K562 (cell line): ENCODE results near the gene LUC7L3. TPM values are rescaled to one million over a fixed set of nuclear protein-coding genes. Genes with fewer than 3 reads are reported as not detected.

Source experiments
- ATAC-seq: fragments of 200-7000 bp; cut with Tn5 transposase; 3 replicates; pipeline ENCODE4 v1.9.1; 2020; ENCODE audit warnings: moderate library complexity
- BruUV-seq: library from RNA; stranded (reverse); fragments of 400-500 nt; replicated peaks from 2 replicates; lab custom pipeline; 2021; lab: Mats Ljungman, UMichigan
- CTCF ChIA-PET: fragments of 300-600 bp; formaldehyde crosslinking; extraction: SDS; loops from one replicate; lab custom pipeline; 2021; ENCODE audit warnings: low intra/inter-chr PET ratio; lab: Yijun Ruan, JAX
- POLR2A ChIA-PET: fragments of 300-600, 350-650 bp; sonication (Branson Sonifier 250); formaldehyde crosslinking; extraction: SDS; loops from one replicate; lab custom pipeline; 2021; ENCODE audit warnings: antibody characterized with exemption, inconsistent platforms; lab: Yijun Ruan, JAX
- DNase-seq, 4 experiments: peaks; one replicate each; pipeline versions ENCODE4 v3.0.0 to v3.0.0-alpha.2; 2011 to 2018; ENCODE audit warnings: low spot score in 3 of 4, mixed read lengths in 3 of 4; ENCODE audit errors: extremely low read depth in 1 of 4
- FAIRE-seq: peaks from 2 replicates; lab custom pipeline; 2011; peaks lifted over from hg19 to GRCh38; lab: Jason Lieb, UNC
- H2AFZ ChIP-seq: 2 replicates; pipeline ENCODE4 v1.6.0; 2011; ENCODE audit warnings: low read depth, low read length, control low read depth, inconsistent platforms
- H3K27ac ChIP-seq: fragments of 200-600 bp; 3 replicates; pipeline ENCODE4 v1.8.0; 2011; ENCODE audit warnings: low read depth, mild to moderate bottlenecking, control low read depth, inconsistent platforms, low read length, moderate library complexity, mixed read lengths; ENCODE audit errors: extremely low read depth
- H3K27me3 ChIP-seq, 2 experiments: fragments of 300-600 bp in 1 of 2; 2 replicates in 1 of 2; 3 replicates in 1 of 2; pipeline versions ENCODE4 v1.6.0 to v1.8.0; 2011; ENCODE audit warnings: inconsistent platforms in 2 of 2, low read length in 2 of 2, mild to moderate bottlenecking in 1 of 2, mixed read lengths in 1 of 2, moderate library complexity in 1 of 2; ENCODE audit not compliant: control insufficient read depth in 2 of 2, insufficient read depth in 2 of 2
- H3K36me3 ChIP-seq: fragments of 300-600 bp; 3 replicates; pipeline ENCODE4 v1.8.0; 2011; ENCODE audit warnings: mild to moderate bottlenecking, low read length, inconsistent platforms; ENCODE audit not compliant: control insufficient read depth, insufficient read depth
- H3K4me1 ChIP-seq, 2 experiments: fragments of 200-600 bp in 1 of 2; replicated peaks in 1 of 2; 2 replicates in 1 of 2; 3 replicates in 1 of 2; pipeline versions ENCODE4 v1.5.1 to v1.8.0; 2011; ENCODE audit warnings: inconsistent platforms in 2 of 2, low read length in 2 of 2, mild to moderate bottlenecking in 1 of 2, mixed read lengths in 1 of 2, moderate library complexity in 1 of 2; ENCODE audit not compliant: control insufficient read depth in 2 of 2, insufficient read depth in 2 of 2
- H3K4me2 ChIP-seq: 2 replicates; pipeline ENCODE4 v1.6.1; 2011; ENCODE audit warnings: low read length, control low read depth, inconsistent platforms, mixed read lengths; ENCODE audit not compliant: insufficient read depth
- H3K4me3 ChIP-seq: fragments of 200-600 bp; sonication (generic), shearing (Covaris generic); 2 replicates; pipeline ENCODE4 v1.5.1; 2016; ENCODE audit warnings: control low read depth, inconsistent platforms
- H3K79me2 ChIP-seq: fragments of 200-600 bp; 3 replicates; pipeline ENCODE4 v1.8.0; 2011; ENCODE audit warnings: low read length, inconsistent platforms; ENCODE audit not compliant: control insufficient read depth, insufficient read depth
- H3K9ac ChIP-seq, 2 experiments: 2 replicates each; pipeline versions ENCODE4 v1.6.0 to v1.6.1; 2011; ENCODE audit warnings: low read depth in 2 of 2, low read length in 2 of 2, control low read depth in 1 of 2, inconsistent platforms in 1 of 2, mild to moderate bottlenecking in 1 of 2, mixed read lengths in 1 of 2; ENCODE audit not compliant: insufficient read depth in 1 of 2
- H3K9me1 ChIP-seq: one replicate; pipeline ENCODE4 v1.6.0; 2011; ENCODE audit warnings: inconsistent platforms, mild to moderate bottlenecking, low read length, moderate library complexity; ENCODE audit not compliant: control insufficient read depth, insufficient read depth
- H3K9me3 ChIP-seq: replicated peaks from 2 replicates; pipeline ENCODE4 v1.5.1; 2011; ENCODE audit warnings: low read depth, low read length, inconsistent platforms; ENCODE audit not compliant: control insufficient read depth, insufficient read depth
- H4K20me1 ChIP-seq: replicated peaks from 2 replicates; pipeline ENCODE4 v1.6.1; 2011; ENCODE audit warnings: low read length, inconsistent platforms, mixed read lengths; ENCODE audit not compliant: control insufficient read depth, insufficient read depth
- ELF2 ChIP-seq: fragments of 250-450 bp; sonication (Bioruptor Pico); IDR thresholded peaks from 2 replicates; pipeline ENCODE4 v1.5.0; 2021; ENCODE audit warnings: mild to moderate bottlenecking
- FOXJ3 ChIP-seq: sonication (generic); formaldehyde crosslinking; IDR thresholded peaks from 2 replicates; pipeline ENCODE4 v1.4.0; 2020; ENCODE audit warnings: mild to moderate bottlenecking, missing genetic modification reagents
- FOXM1 ChIP-seq, 2 experiments: fragments of 450-650 bp in 1 of 2; sonication (generic) in 1 of 2; formaldehyde crosslinking in 1 of 2; IDR thresholded peaks; 2 replicates each; pipeline versions ENCODE4 v1.6.1 to v1.9.0; 2017 to 2022; ENCODE audit warnings: low read depth in 2 of 2, mild to moderate bottlenecking in 2 of 2, missing genetic modification reagents in 1 of 2, moderate library complexity in 1 of 2
- MCM3 ChIP-seq: fragments of 450-650 bp; IDR thresholded peaks from 2 replicates; pipeline ENCODE4 v1.6.1; 2016
- SIX5 ChIP-seq, 2 experiments: IDR thresholded peaks; 2 replicates each; pipeline ENCODE4 v1.6.1; 2011; ENCODE audit warnings: low read length in 2 of 2, borderline replicate concordance in 1 of 2, low read depth in 1 of 2, mild to moderate bottlenecking in 1 of 2, moderate library complexity in 1 of 2; ENCODE audit not compliant: insufficient read depth in 1 of 2
- VEZF1 ChIP-seq: fragments of 200-800 bp; sonication (Bioruptor generic); IDR thresholded peaks from 2 replicates; pipeline ENCODE4 v1.6.1; 2017; ENCODE audit warnings: missing genetic modification characterization, missing compliant biosample characterization
- ZNF143 ChIP-seq: sonication (generic); formaldehyde crosslinking; IDR thresholded peaks from 2 replicates; pipeline ENCODE4 v1.9.0; 2022; ENCODE audit warnings: mild to moderate bottlenecking, missing genetic modification reagents
- ZNF253 ChIP-seq: fragments of 250-450 bp; sonication (Bioruptor Pico); conservative IDR thresholded peaks from 2 replicates; pipeline ENCODE4 v1.6.1; 2021; ENCODE audit warnings: mild to moderate bottlenecking
- ZNF644 ChIP-seq: fragments of 200-800 bp; sonication (Bioruptor generic); IDR thresholded peaks from 2 replicates; pipeline ENCODE4 v1.6.1; 2016; ENCODE audit warnings: low read depth, missing genetic modification characterization, missing compliant biosample characterization
- WGBS: fragments of 100-300 bp; shearing (Covaris generic); methylation state at CpG from one replicate; pipeline ENCODE4 v1.1.6; 2016; ENCODE audit warnings: low coverage, mixed read lengths; ENCODE audit not compliant: insufficient coverage; ENCODE audit errors: missing lambda C conversion rate; 5-methylcytosine and 5-hydroxymethylcytosine counted together
- in situ Hi-C: fragments of 300-500 bp; cut with MboI; formaldehyde crosslinking; loops from 4 replicates; pipeline ENCODE4 v1.15.0; 2018; ENCODE audit warnings: inconsistent platforms, mixed read lengths
- intact Hi-C: fragments of 100-400 bp; cut with micrococcal nuclease; formaldehyde crosslinking; loops from 2 replicates; pipeline ENCODE4 v1.14.2; 2022
- polyA plus RNA-seq, 8 experiments: library from polyadenylated mRNA; depleted of rRNA in 4 of 8; stranded (reverse) in 5 of 8; unstranded in 3 of 8; fragments of >200 nt; fragmentation: Nextera tagmentation in 2 of 8; fragmentation: Illumina TruSeq in 1 of 8; extraction: Ambion mirVana in 2 of 8; extraction: Trizol in 1 of 8; gene quantifications; 2 replicates each; pipeline versions ENCODE4 v1.2.1 to v1.2.3, GENCODE V29; 2011 to 2014; ENCODE audit warnings: inconsistent platforms in 1 of 8, missing spikeins in 1 of 8
- total RNA-seq, 7 experiments: library from RNA; depleted of rRNA in 6 of 7; stranded (reverse); fragments of >200 nt in 6 of 7; fragmentation: Illumina TruSeq in 2 of 7; extraction: Trizol in 2 of 7; gene quantifications; 2 replicates each; pipeline versions ENCODE4 v1.2.1 to v1.2.3, GENCODE V29; 2011 to 2021; ENCODE audit warnings: low replicate concordance in 1 of 7
- TF ChIP-seq, protein P1 (sequence below): sonication (generic); formaldehyde crosslinking; IDR thresholded peaks from 2 replicates; pipeline ENCODE4 v1.8.0; 2023; ENCODE audit warnings: missing genetic modification reagents, mild to moderate bottlenecking, borderline replicate concordance
- TF ChIP-seq, protein P2 (sequence below): fragments of 250-450 bp; sonication (Bioruptor Pico); IDR thresholded peaks from 2 replicates; pipeline ENCODE4 v1.5.1; 2021; ENCODE audit warnings: mild to moderate bottlenecking

LUC7L3 gene
- total and polyA plus RNA-seq, 9 of the 15 experiments (the other 6 are each of a cell fraction or from before 2014, with no cell fraction given), result 80.8 to 284 (median 127) TPM

DNA sequence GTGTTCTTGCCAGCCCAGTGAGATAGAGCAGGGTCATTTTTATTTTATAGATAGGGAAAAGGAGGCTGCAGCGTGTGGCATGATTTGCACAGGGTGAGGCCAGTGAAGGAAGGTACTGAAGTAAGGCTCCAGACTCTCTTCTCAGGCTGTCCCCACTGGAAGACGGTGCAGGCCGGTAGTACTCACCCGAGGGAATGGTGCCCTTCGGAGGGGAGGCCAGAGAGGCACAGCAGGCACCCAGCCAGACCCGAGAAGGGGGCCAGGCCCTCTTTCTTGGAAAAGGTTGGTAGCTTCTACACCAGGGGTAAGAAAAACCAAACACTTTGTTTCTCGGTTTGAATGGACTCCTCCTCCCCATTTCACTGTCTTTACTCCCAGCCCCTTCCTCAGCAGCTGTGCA is 47.6 kb downstream of the LUC7L3 start (continued):
- TF ChIP-seq, protein P1, sequence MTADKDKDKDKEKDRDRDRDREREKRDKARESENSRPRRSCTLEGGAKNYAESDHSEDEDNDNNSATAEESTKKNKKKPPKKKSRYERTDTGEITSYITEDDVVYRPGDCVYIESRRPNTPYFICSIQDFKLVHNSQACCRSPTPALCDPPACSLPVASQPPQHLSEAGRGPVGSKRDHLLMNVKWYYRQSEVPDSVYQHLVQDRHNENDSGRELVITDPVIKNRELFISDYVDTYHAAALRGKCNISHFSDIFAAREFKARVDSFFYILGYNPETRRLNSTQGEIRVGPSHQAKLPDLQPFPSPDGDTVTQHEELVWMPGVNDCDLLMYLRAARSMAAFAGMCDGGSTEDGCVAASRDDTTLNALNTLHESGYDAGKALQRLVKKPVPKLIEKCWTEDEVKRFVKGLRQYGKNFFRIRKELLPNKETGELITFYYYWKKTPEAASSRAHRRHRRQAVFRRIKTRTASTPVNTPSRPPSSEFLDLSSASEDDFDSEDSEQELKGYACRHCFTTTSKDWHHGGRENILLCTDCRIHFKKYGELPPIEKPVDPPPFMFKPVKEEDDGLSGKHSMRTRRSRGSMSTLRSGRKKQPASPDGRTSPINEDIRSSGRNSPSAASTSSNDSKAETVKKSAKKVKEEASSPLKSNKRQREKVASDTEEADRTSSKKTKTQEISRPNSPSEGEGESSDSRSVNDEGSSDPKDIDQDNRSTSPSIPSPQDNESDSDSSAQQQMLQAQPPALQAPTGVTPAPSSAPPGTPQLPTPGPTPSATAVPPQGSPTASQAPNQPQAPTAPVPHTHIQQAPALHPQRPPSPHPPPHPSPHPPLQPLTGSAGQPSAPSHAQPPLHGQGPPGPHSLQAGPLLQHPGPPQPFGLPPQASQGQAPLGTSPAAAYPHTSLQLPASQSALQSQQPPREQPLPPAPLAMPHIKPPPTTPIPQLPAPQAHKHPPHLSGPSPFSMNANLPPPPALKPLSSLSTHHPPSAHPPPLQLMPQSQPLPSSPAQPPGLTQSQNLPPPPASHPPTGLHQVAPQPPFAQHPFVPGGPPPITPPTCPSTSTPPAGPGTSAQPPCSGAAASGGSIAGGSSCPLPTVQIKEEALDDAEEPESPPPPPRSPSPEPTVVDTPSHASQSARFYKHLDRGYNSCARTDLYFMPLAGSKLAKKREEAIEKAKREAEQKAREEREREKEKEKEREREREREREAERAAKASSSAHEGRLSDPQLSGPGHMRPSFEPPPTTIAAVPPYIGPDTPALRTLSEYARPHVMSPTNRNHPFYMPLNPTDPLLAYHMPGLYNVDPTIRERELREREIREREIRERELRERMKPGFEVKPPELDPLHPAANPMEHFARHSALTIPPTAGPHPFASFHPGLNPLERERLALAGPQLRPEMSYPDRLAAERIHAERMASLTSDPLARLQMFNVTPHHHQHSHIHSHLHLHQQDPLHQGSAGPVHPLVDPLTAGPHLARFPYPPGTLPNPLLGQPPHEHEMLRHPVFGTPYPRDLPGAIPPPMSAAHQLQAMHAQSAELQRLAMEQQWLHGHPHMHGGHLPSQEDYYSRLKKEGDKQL, result no peak
- TF ChIP-seq FOXJ3 (CRISPR knock-in tag), result no peak

GRCh38 chr17:50767446-50767845 is 48.0 kb downstream of the LUC7L3 start, which contains the start of gene ANKRD40CL:
ANKRD40CL (minus strand) TSS chr17:50767518; CDS start chr17:50766913, 605 bp downstream.
- Histone ChIP-seq H2AFZ (no peak within 1 kb of the TSS), H3K79me2 (no peaks in the 10 kb centered on the region), H4K20me1 (no peaks in the 10 kb centered on the region), H3K9me3 (no peaks in the 10 kb centered on the region), H3K9me1 (no peaks in the 10 kb centered on the region), H3K36me3 (no peaks in the 10 kb centered on the region), H3K27me3 (no peaks in the 10 kb centered on the region), H3K4me3 (no peak within 1 kb of the TSS), H3K4me2 (no peak within 1 kb of the TSS), H3K27ac (no peak within 1 kb of the TSS), H3K4me1 (peaks cover 5 to 8% of the 10 kb centered on the region in 2 experiments; a peak in 3 of 5 replicates), H3K9ac (peak within 1 kb of the TSS in 1 of 2 experiments; percentile 55; a peak in 1 of 4 replicates)
- POLR2A ChIA-PET, result interaction anchor here (0.6 to 1.1 kb wide), 4 partner anchors 10 to 48 kb away, joined by 3 read pairs; partner anchors contain the start of gene LUC7L3
- ATAC-seq (no peak), FAIRE-seq (no peak), DNase-seq (no peak)
- CTCF ChIA-PET, result no interaction called here
- intact Hi-C loops (no loop called here), in situ Hi-C loops (no loop called here)
- 66% methylated on average over 9 of the region's 9 CpGs for WGBS
- BruUV-seq, result no TSS peak
- TF ChIP-seq ELF2 (CRISPR knock-in tag) (no peak), ZNF143 (CRISPR knock-in tag) (no peak), ZNF644 (tag) (no peak), VEZF1 (CRISPR knock-in tag) (no peak), SIX5 (IDR thresholded peaks at IDR 0.05; ENCODE audit: borderline replicate concordance in 1 of 2, insufficient read depth in 1 of 2, low read depth in 1 of 2, low read length in 2 of 2) (no peak), FOXM1 (IDR thresholded peaks at IDR 0.05; ENCODE audit: low read depth) (no peak), FOXM1 (CRISPR knock-in tag; IDR thresholded peaks at IDR 0.05; ENCODE audit: low read depth) (no peak), ZNF253 (no peak), MCM3 (no peak)
- TF ChIP-seq, protein P2, sequence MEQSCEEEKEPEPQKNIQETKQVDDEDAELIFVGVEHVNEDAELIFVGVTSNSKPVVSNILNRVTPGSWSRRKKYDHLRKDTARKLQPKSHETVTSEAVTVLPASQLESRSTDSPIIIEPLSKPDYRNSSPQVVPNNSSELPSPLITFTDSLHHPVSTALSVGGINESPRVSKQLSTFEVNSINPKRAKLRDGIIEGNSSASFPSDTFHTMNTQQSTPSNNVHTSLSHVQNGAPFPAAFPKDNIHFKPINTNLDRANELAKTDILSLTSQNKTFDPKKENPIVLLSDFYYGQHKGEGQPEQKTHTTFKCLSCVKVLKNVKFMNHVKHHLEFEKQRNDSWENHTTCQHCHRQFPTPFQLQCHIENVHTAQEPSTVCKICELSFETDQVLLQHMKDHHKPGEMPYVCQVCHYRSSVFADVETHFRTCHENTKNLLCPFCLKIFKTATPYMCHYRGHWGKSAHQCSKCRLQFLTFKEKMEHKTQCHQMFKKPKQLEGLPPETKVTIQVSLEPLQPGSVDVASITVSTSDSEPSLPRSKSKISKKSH (CRISPR knock-in tag), result no peak
